ENCODE results near the gene KCNJ8. TPM values are rescaled to one million over a fixed set of nuclear protein-coding genes. Genes with fewer than 3 reads are reported as not detected.
"Not testable (repeated sequence)": the region's sequence is repeated elsewhere in the genome, so short reads cannot be mapped to it uniquely, and the experiment has no call there.

KCNJ8 gene
- total RNA-seq, 1 donor from 2014 or later: not detected

- intact Hi-C loops (cut with micrococcal nuclease): no loop called here
Observed at GRCh38 chr12:21788089-21788983, 13.8 kb upstream of the KCNJ8 start.

GRCh38 chr12:21786041-21786531 lies 11.6 kb upstream of the KCNJ8 start:
- intact Hi-C loops (cut with micrococcal nuclease): no loop called here

- intact Hi-C loops (cut with micrococcal nuclease): not testable (repeated sequence)
Observed at GRCh38 chr12:21782723-21783122, 8.2 kb upstream of the KCNJ8 start.

GRCh38 chr12:21780786-21781185 lies 6.3 kb upstream of the KCNJ8 start:
- intact Hi-C loops (cut with micrococcal nuclease): no loop called here

GRCh38 chr12:21776175-21776574 lies 1.7 kb upstream of the KCNJ8 start:
- intact Hi-C loops (cut with micrococcal nuclease): no loop called here

- intact Hi-C loops (cut with micrococcal nuclease): loop anchor here (2.0 kb wide), 1 partner anchor 166 kb away; the partner anchor contains the start of gene ABCC9
Observed at GRCh38 chr12:21775133-21775820, 771 bp upstream of the KCNJ8 start.

GRCh38 chr12:21773806-21774205 lies 700 bp downstream of the KCNJ8 start:
- intact Hi-C loops (cut with micrococcal nuclease): loop anchor here (2.0 kb wide), 1 partner anchor 167 kb away; the partner anchor contains the start of gene ABCC9

GRCh38 chr12:21773263-21773741 lies 1.2 kb downstream of the KCNJ8 start:
- intact Hi-C loops (cut with micrococcal nuclease): no loop called here

- intact Hi-C loops (cut with micrococcal nuclease): no loop called here
Observed at GRCh38 chr12:21771311-21771710, 3.2 kb downstream of the KCNJ8 start.

- intact Hi-C loops (cut with micrococcal nuclease): no loop called here
Observed at GRCh38 chr12:21769307-21769706, 5.2 kb downstream of the KCNJ8 start.

- intact Hi-C loops (cut with micrococcal nuclease): no loop called here
Observed at GRCh38 chr12:21766403-21766802, 8.1 kb downstream of the KCNJ8 start.

- intact Hi-C loops (cut with micrococcal nuclease): no loop called here
Observed at GRCh38 chr12:21764950-21765349, 9.6 kb downstream of the KCNJ8 start.

- intact Hi-C loops (cut with micrococcal nuclease): no loop called here
Observed at GRCh38 chr12:21764065-21764464, 10.4 kb downstream of the KCNJ8 start.

GRCh38 chr12:21763531-21763930 lies 11.0 kb downstream of the KCNJ8 start:
- intact Hi-C loops (cut with micrococcal nuclease): no loop called here

- intact Hi-C loops (cut with micrococcal nuclease): no loop called here
Observed at GRCh38 chr12:21759737-21760136, 14.8 kb downstream of the KCNJ8 start.

GRCh38 chr12:21757735-21758134 lies 16.8 kb downstream of the KCNJ8 start:
- intact Hi-C loops (cut with micrococcal nuclease): no loop called here

- intact Hi-C loops (cut with micrococcal nuclease): no loop called here
Observed at GRCh38 chr12:21756699-21757098, 17.8 kb downstream of the KCNJ8 start.

GRCh38 chr12:21751517-21751916 lies 23.0 kb downstream of the KCNJ8 start:
- intact Hi-C loops (cut with micrococcal nuclease): no loop called here

GRCh38 chr12:21745258-21745657 lies 29.2 kb downstream of the KCNJ8 start:
- intact Hi-C loops (cut with micrococcal nuclease): no loop called here

- intact Hi-C loops (cut with micrococcal nuclease): no loop called here
Observed at GRCh38 chr12:21731144-21731543, 43.4 kb downstream of the KCNJ8 start.

GRCh38 chr12:21725731-21726130 lies 48.8 kb downstream of the KCNJ8 start:
- intact Hi-C loops (cut with micrococcal nuclease): no loop called here
